Prostate gland (tissue), 2 donors: ENCODE measurements around the gene ACAA1. TPM values are rescaled to one million over a fixed set of nuclear protein-coding genes. Genes with fewer than 3 reads are reported as not detected.

ENCODE experiments used
- DNase-seq: peaks from one replicate; pipeline ENCODE4 v3.0.0-alpha.2; 2019; ENCODE audit warnings: low spot score
- H3K27ac ChIP-seq, 2 donors: fragments of 200-600 bp; sonication (generic); 2 replicates each; pipeline ENCODE4 v1.5.1; 2017 to 2019
- H3K27me3 ChIP-seq: fragments of 200-600 bp; sonication (generic); replicated peaks from 2 replicates; pipeline ENCODE4 v1.5.1; 2019; ENCODE audit not compliant: insufficient read depth
- H3K36me3 ChIP-seq, 2 donors: fragments of 200-600 bp; sonication (generic); 1 replicate in 1 of 2; 2 replicates in 1 of 2; pipeline versions ENCODE4 v1.5.1 to v1.8.1; 2017 to 2019
- H3K4me1 ChIP-seq: fragments of 200-600 bp; sonication (generic); replicated peaks from 2 replicates; pipeline ENCODE4 v1.5.1; 2019
- H3K4me3 ChIP-seq, 2 donors: fragments of 200-600 bp; sonication (generic); 2 replicates each; pipeline ENCODE4 v1.5.1; 2017 to 2019
- H3K9me3 ChIP-seq: fragments of 200-600 bp; sonication (generic); 2 replicates; pipeline ENCODE4 v1.5.1; 2017
- CTCF ChIP-seq, 4 experiments: fragments of 200-600 bp in 2 of 4; fragments of 450-650 bp in 2 of 4; sonication (generic) in 2 of 4; IDR thresholded peaks; 1 replicate in 3 of 4; 2 replicates in 1 of 4; pipeline ENCODE4 v1.5.1; 2016 to 2019; ENCODE audit warnings: antibody characterized with exemption in 4 of 4, mild to moderate bottlenecking in 2 of 4, moderate library complexity in 2 of 4
- POLR2A ChIP-seq: fragments of 450-650 bp; IDR thresholded peaks from one replicate; pipeline ENCODE4 v1.6.1; 2016; ENCODE audit warnings: antibody characterized with exemption, mild to moderate bottlenecking
- POLR2AphosphoS5 ChIP-seq: sonication (generic); formaldehyde crosslinking; IDR thresholded peaks from one replicate; pipeline ENCODE4 v1.6.1; 2017; ENCODE audit warnings: antibody characterized with exemption
- WGBS: methylation state at CpG from one replicate; pipeline ENCODE4 v1.1.5; 2018; 5-methylcytosine and 5-hydroxymethylcytosine counted together
- intact Hi-C: fragments of 100-400 bp; cut with DNase I; formaldehyde crosslinking; loops from one replicate; pipeline ENCODE4 v1.14.2; 2022
- total RNA-seq, 2 donors: library from RNA; depleted of rRNA; stranded (reverse); fragments of >200 nt; gene quantifications; one replicate each; pipeline ENCODE4 v1.1.0, GENCODE V29; 2016

The ACAA1 gene
- total RNA-seq, 2 donors from 2014 or later, result 89.8 to 112 TPM

- TF ChIP-seq CTCF (IDR thresholded peaks at IDR 0.05), result no peak
- TF ChIP-seq POLR2AphosphoS5, result no peak
- no peak for TF ChIP-seq POLR2A
- no peak overlapping the region for H3K27ac ChIP-seq
- WGBS, result 96% methylated on average over 17 of the region's 17 CpGs
These were observed 27.2 kb downstream of the ACAA1 start for GRCh38 chr3:38109580-38110313.

DNA sequence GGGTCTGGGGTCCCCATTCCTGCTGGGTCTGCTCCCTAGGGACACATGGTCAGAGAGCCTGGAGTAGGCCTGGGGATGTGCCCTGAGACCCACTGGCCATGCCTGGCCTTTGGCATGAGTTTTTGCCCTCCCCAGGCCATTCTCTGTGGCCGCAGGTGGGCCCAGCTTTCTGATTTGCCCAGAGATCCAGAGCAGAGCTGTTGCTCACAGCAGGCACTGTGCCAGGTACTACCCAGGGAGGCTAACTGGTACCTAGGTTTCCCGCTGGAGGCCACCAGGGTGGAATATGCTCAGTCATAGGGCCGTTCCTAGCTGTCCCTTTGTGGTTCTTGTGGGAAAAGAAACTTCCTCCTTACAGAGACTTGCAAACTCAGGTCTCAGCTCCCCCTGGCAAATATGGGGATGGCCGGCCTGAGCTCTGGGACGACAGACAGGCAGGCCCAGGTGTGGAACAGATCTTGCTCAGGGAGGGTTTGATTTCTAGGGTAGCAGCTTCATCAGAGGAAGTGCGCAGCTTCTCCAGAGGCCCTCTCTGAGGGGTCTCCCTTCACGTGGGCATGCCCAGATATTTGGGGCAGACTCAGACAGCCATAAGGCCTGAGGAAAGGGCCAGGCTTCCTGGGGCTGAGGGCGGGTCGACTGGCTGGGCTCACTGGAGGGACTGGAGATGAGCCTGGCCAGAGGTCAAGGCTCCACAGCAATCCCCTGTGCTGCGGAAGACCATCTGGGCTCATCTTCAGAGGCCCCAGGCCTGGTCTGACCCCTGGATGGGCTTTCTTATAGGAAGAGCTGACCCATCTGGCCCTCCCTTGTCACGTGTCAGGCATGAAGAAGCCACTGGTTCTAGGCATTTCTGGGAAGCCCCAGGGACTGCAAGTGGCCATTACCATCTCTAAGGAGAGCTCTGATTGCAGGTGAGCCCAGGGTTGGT, 28.0 kb downstream of the ACAA1 start:
- TF ChIP-seq POLR2AphosphoS5 (no peak), CTCF (IDR thresholded peaks at IDR 0.05) (no peak), POLR2A (no peak)
- Histone ChIP-seq H3K27ac (no peak overlapping the region), H3K9me3 (no peaks in the 10 kb centered on the region), H3K4me1 (no peaks in the 10 kb centered on the region), H3K4me3 (no peak overlapping the region), H3K36me3 (no peaks in the 10 kb centered on the region), H3K27me3 (no peaks in the 10 kb centered on the region)
- 87% methylated on average over 9 of the region's 11 CpGs for WGBS
- no peak for DNase-seq
- intact Hi-C loops, result no loop called here

More at GRCh38 chr3:38109580-38110313, 27.2 kb downstream of the ACAA1 start:
- H3K4me3 ChIP-seq, result no peak overlapping the region
- intact Hi-C loops, result no loop called here
- H3K27me3 ChIP-seq, result no peaks in the 10 kb centered on the region
- H3K4me1 ChIP-seq, result no peaks in the 10 kb centered on the region
- DNase-seq, result no peak
- H3K9me3 ChIP-seq, result no peaks in the 10 kb centered on the region
- H3K36me3 ChIP-seq, result no peaks in the 10 kb centered on the region

DNA sequence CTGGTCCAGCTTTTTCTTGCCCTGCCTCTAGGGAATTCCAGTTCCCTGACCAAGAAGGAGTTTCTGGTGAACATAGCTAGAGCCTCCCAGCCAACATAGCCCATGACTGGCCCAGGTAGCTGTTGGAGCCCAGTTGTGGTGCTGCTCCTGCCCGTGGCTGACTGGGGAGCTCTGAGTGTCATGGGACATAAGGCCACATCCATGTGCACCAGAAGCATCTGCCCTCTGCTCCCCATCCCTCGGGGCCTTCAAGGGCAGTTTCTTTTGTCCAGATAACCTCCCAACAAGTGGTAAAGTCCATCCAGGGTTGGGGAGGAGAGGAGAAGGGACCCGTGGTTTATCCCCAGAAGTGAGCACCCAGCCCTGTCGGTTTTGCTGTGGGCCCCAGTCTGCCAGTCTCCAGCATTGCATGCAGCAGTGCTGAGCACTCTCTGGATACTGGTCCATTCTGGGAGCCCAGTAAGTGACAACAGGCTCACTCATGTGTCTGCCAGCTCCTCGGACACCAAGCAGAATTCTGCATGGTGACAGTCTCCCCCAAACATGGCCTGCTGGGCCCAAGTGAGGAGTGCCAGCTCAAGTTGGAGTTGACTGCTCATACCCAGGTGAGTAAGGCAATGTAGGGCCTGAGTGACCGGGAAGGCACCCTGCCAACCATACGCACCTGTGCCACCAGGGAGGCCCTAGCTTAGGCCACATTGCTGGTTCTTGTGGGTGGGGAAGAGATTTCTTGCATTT, 28.8 kb downstream of the ACAA1 start:
- intact Hi-C loops, result no loop called here
- 81% methylated on average over 7 of the region's 7 CpGs for WGBS
- no peak overlapping the region for H3K27ac ChIP-seq
- H3K4me3 ChIP-seq, result no peak overlapping the region
- H3K4me1 ChIP-seq, result no peaks in the 10 kb centered on the region
- TF ChIP-seq POLR2AphosphoS5 (no peak), POLR2A (no peak), CTCF (IDR thresholded peaks at IDR 0.05) (no peak)
- DNase-seq, result no peak
- no peaks in the 10 kb centered on the region for H3K9me3 ChIP-seq
- H3K27me3 ChIP-seq, result no peaks in the 10 kb centered on the region
- H3K36me3 ChIP-seq, result no peaks in the 10 kb centered on the region

GRCh38 chr3:38105525-38105924, 31.4 kb downstream of the ACAA1 start:
- H3K36me3 ChIP-seq, result no peaks in the 10 kb centered on the region
- WGBS, result 63% methylated on average over 1 of the region's 1 CpG
- no peaks in the 10 kb centered on the region for H3K27me3 ChIP-seq
- no peak for DNase-seq
- TF ChIP-seq POLR2A (no peak), POLR2AphosphoS5 (no peak), CTCF (IDR thresholded peaks at IDR 0.05) (no peak)
- H3K4me3 ChIP-seq, result no peak overlapping the region
- H3K9me3 ChIP-seq, result no peaks in the 10 kb centered on the region
- intact Hi-C loops, result no loop called here
- H3K4me1 ChIP-seq, result no peaks in the 10 kb centered on the region
- H3K27ac ChIP-seq, result no peak overlapping the region
